HG02981 (cell line): ENCODE data around the gene DTNB.
"Not testable (repeated sequence)": the region's sequence is repeated elsewhere in the genome, so short reads cannot be mapped to it uniquely, and the experiment has no call there.

Experiments
- ATAC-seq: cut with Tn5 transposase; IDR thresholded peaks from one replicate; pipeline ENCODE4 v1.9.1; 2021; ENCODE audit warnings: mild to moderate bottlenecking, moderate library complexity; ENCODE audit not compliant: unreplicated experiment

Gene DTNB

GRCh38 chr2:25684577-25685473 is 11.4 kb upstream of the DTNB start:
- ATAC-seq, result no peak

- ATAC-seq, result no peak
These were observed 8.7 kb upstream of the DTNB start for GRCh38 chr2:25682082-25682481.

- no peak for ATAC-seq
These were observed 4.5 kb upstream of the DTNB start for GRCh38 chr2:25677877-25678276.

GRCh38 chr2:25674077-25674362 is 643 bp upstream of the DTNB start:
- no peak for ATAC-seq

GRCh38 chr2:25672494-25673299 is 680 bp downstream of the DTNB start:
- ATAC-seq, result peak; percentile 58

GRCh38 chr2:25671622-25672021 is 1.8 kb downstream of the DTNB start:
- no peak for ATAC-seq

GRCh38 chr2:25669520-25669919 is 3.9 kb downstream of the DTNB start:
- ATAC-seq, result no peak

- ATAC-seq, result no peak
These were observed 7.2 kb downstream of the DTNB start for GRCh38 chr2:25666218-25666617.

- ATAC-seq, result not testable (repeated sequence)
These were observed 7.9 kb downstream of the DTNB start for GRCh38 chr2:25665429-25665828.

- no peak for ATAC-seq
These were observed 8.4 kb downstream of the DTNB start for GRCh38 chr2:25664965-25665307.

- no peak for ATAC-seq
These were observed 9.0 kb downstream of the DTNB start for GRCh38 chr2:25664183-25664964.

GRCh38 chr2:25655316-25655715 is 18.1 kb downstream of the DTNB start:
- no peak for ATAC-seq

- no peak for ATAC-seq
These were observed 18.6 kb downstream of the DTNB start for GRCh38 chr2:25654801-25655200.

GRCh38 chr2:25651782-25652455 is 21.5 kb downstream of the DTNB start:
- no peak for ATAC-seq

GRCh38 chr2:25651066-25651465 is 22.3 kb downstream of the DTNB start:
- ATAC-seq, result no peak

- no peak for ATAC-seq
These were observed 23.1 kb downstream of the DTNB start for GRCh38 chr2:25650256-25650655.

- no peak for ATAC-seq
These were observed 23.6 kb downstream of the DTNB start for GRCh38 chr2:25649786-25650185.

- no peak for ATAC-seq
These were observed 31.1 kb downstream of the DTNB start for GRCh38 chr2:25642298-25642697.

GRCh38 chr2:25639696-25640095 is 33.7 kb downstream of the DTNB start:
- ATAC-seq, result no peak

- no peak for ATAC-seq
These were observed 34.2 kb downstream of the DTNB start for GRCh38 chr2:25639131-25639530.

- ATAC-seq, result no peak
These were observed 37.6 kb downstream of the DTNB start for GRCh38 chr2:25635797-25636196.
